KOPT-K1 (cell line): ENCODE data around the gene LATS2.

Experiments
- H3K27ac ChIP-seq: fragments of 200-600 bp; sonication (generic); 2 replicates; pipeline ENCODE4 v1.5.1; 2016; ENCODE audit warnings: antibody characterized with exemption, mild to moderate bottlenecking, low read depth, low read length; ENCODE audit not compliant: poor library complexity, severe bottlenecking
- H3K36me3 ChIP-seq: fragments of 200-600 bp; sonication (generic); 2 replicates; pipeline ENCODE4 v1.5.1; 2017; ENCODE audit warnings: antibody characterized with exemption, mild to moderate bottlenecking, low read length, moderate library complexity; ENCODE audit not compliant: insufficient read depth
- H3K9me3 ChIP-seq: fragments of 200-600 bp; sonication (generic); 2 replicates; pipeline ENCODE4 v1.5.1; 2017; ENCODE audit warnings: antibody characterized with exemption, low read length, mild to moderate bottlenecking; ENCODE audit not compliant: insufficient read depth, poor library complexity, severe bottlenecking

LATS2 gene

GRCh38 chr13:21079221-21079620 lies 17.8 kb upstream of the LATS2 start:
- Histone ChIP-seq H3K36me3 (no peaks in the 10 kb centered on the region), H3K27ac (no peak overlapping the region), H3K9me3 (no peaks in the 10 kb centered on the region)

- Histone ChIP-seq H3K27ac (no peak overlapping the region), H3K9me3 (no peaks in the 10 kb centered on the region)
Observed at GRCh38 chr13:21078501-21078900, 17.1 kb upstream of the LATS2 start.

GRCh38 chr13:21077788-21078353 lies 16.5 kb upstream of the LATS2 start:
- Histone ChIP-seq H3K36me3 (no peaks in the 10 kb centered on the region), H3K27ac (no peak overlapping the region), H3K9me3 (no peaks in the 10 kb centered on the region)

More at GRCh38 chr13:21078501-21078900, 17.1 kb upstream of the LATS2 start:
- H3K36me3 ChIP-seq: no peaks in the 10 kb centered on the region

- Histone ChIP-seq H3K27ac (no peak overlapping the region), H3K36me3 (no peaks in the 10 kb centered on the region), H3K9me3 (no peaks in the 10 kb centered on the region)
Observed at GRCh38 chr13:21077076-21077787, 15.8 kb upstream of the LATS2 start.

GRCh38 chr13:21076253-21076652 lies 14.9 kb upstream of the LATS2 start:
- Histone ChIP-seq H3K27ac (no peak overlapping the region), H3K9me3 (no peaks in the 10 kb centered on the region), H3K36me3 (no peaks in the 10 kb centered on the region)

GRCh38 chr13:21075379-21076249 lies 14.2 kb upstream of the LATS2 start:
- Histone ChIP-seq H3K9me3 (no peaks in the 10 kb centered on the region), H3K36me3 (no peaks in the 10 kb centered on the region), H3K27ac (no peak overlapping the region)

GRCh38 chr13:21075011-21075378 lies 13.6 kb upstream of the LATS2 start:
- Histone ChIP-seq H3K27ac (no peak overlapping the region), H3K9me3 (no peaks in the 10 kb centered on the region), H3K36me3 (no peaks in the 10 kb centered on the region)

GRCh38 chr13:21074546-21074945 lies 13.2 kb upstream of the LATS2 start:
- Histone ChIP-seq H3K27ac (no peak overlapping the region), H3K9me3 (no peaks in the 10 kb centered on the region), H3K36me3 (no peaks in the 10 kb centered on the region)

- Histone ChIP-seq H3K9me3 (no peaks in the 10 kb centered on the region), H3K36me3 (no peaks in the 10 kb centered on the region), H3K27ac (no peak overlapping the region)
Observed at GRCh38 chr13:21071924-21072323, 10.5 kb upstream of the LATS2 start.

- H3K27ac ChIP-seq: no peak overlapping the region
- no peaks in the 10 kb centered on the region for H3K36me3 ChIP-seq
- H3K9me3 ChIP-seq: no peaks in the 10 kb centered on the region
Observed at GRCh38 chr13:21071015-21071414, 9.6 kb upstream of the LATS2 start.

GRCh38 chr13:21069561-21070004 lies 8.2 kb upstream of the LATS2 start:
- H3K9me3 ChIP-seq: no peaks in the 10 kb centered on the region
- no peak overlapping the region for H3K27ac ChIP-seq
- no peaks in the 10 kb centered on the region for H3K36me3 ChIP-seq

GRCh38 chr13:21067848-21068247 lies 6.5 kb upstream of the LATS2 start:
- no peak overlapping the region for H3K27ac ChIP-seq
- no peaks in the 10 kb centered on the region for H3K36me3 ChIP-seq
- H3K9me3 ChIP-seq: no peaks in the 10 kb centered on the region

- no peaks in the 10 kb centered on the region for H3K9me3 ChIP-seq
- no peaks in the 10 kb centered on the region for H3K36me3 ChIP-seq
- H3K27ac ChIP-seq: no peak overlapping the region
Observed at GRCh38 chr13:21066946-21067345, 5.6 kb upstream of the LATS2 start.

- H3K9me3 ChIP-seq: no peaks in the 10 kb centered on the region
- no peaks in the 10 kb centered on the region for H3K36me3 ChIP-seq
- no peak overlapping the region for H3K27ac ChIP-seq
Observed at GRCh38 chr13:21065686-21066085, 4.3 kb upstream of the LATS2 start.

- H3K27ac ChIP-seq: no peak overlapping the region
- no peaks in the 10 kb centered on the region for H3K36me3 ChIP-seq
- no peaks in the 10 kb centered on the region for H3K9me3 ChIP-seq
Observed at GRCh38 chr13:21063031-21063430, 1.6 kb upstream of the LATS2 start.
